Measurements from ENCODE around the gene GAB4. TPM values are rescaled to one million over a fixed set of nuclear protein-coding genes. Genes with fewer than 3 reads are reported as not detected.

The GAB4 gene
- total and polyA plus RNA-seq, 2 of the 13 experiments (the other 11 are each of a cell fraction or from before 2014, with no cell fraction given): not detected

- TF ChIP-seq, protein P1, sequence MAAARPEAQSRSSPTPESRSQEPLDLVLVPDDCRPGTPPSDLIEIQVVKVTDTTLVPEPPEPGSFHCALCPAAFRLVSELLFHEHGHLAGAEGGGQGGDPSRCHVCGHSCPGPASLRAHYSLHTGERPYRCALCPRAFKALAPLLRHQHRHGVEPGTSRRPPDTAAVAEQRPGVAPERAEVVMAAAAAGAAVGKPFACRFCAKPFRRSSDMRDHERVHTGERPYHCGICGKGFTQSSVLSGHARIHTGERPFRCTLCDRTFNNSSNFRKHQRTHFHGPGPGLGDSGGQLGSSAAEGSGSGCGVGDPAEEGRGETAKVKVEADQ (CRISPR knock-in tag; IDR thresholded peaks at IDR 0.05; ENCODE audit: borderline replicate concordance): no peak
- TF ChIP-seq TOPORS (CRISPR knock-in tag; IDR thresholded peaks at IDR 0.05): no peak
- TF ChIP-seq PHF20 (CRISPR knock-in tag; IDR thresholded peaks at IDR 0.05): no peak
- no peak for TF ChIP-seq ZMAT3 (CRISPR knock-in tag; conservative IDR thresholded peaks at IDR 0.05)
- TF ChIP-seq, protein P2, sequence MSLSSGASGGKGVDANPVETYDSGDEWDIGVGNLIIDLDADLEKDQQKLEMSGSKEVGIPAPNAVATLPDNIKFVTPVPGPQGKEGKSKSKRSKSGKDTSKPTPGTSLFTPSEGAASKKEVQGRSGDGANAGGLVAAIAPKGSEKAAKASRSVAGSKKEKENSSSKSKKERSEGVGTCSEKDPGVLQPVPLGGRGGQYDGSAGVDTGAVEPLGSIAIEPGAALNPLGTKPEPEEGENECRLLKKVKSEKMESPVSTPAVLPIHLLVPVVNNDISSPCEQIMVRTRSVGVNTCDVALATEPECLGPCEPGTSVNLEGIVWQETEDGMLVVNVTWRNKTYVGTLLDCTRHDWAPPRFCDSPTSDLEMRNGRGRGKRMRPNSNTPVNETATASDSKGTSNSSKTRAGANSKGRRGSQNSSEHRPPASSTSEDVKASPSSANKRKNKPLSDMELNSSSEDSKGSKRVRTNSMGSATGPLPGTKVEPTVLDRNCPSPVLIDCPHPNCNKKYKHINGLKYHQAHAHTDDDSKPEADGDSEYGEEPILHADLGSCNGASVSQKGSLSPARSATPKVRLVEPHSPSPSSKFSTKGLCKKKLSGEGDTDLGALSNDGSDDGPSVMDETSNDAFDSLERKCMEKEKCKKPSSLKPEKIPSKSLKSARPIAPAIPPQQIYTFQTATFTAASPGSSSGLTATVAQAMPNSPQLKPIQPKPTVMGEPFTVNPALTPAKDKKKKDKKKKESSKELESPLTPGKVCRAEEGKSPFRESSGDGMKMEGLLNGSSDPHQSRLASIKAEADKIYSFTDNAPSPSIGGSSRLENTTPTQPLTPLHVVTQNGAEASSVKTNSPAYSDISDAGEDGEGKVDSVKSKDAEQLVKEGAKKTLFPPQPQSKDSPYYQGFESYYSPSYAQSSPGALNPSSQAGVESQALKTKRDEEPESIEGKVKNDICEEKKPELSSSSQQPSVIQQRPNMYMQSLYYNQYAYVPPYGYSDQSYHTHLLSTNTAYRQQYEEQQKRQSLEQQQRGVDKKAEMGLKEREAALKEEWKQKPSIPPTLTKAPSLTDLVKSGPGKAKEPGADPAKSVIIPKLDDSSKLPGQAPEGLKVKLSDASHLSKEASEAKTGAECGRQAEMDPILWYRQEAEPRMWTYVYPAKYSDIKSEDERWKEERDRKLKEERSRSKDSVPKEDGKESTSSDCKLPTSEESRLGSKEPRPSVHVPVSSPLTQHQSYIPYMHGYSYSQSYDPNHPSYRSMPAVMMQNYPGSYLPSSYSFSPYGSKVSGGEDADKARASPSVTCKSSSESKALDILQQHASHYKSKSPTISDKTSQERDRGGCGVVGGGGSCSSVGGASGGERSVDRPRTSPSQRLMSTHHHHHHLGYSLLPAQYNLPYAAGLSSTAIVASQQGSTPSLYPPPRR (CRISPR knock-in tag; IDR thresholded peaks at IDR 0.05; ENCODE audit: borderline replicate concordance): no peak
Measured at GRCh38 chr22:16969508-16970327, 38.3 kb downstream of the GAB4 start (continued).

GRCh38 chr22:16968218-16968595, 39.8 kb downstream of the GAB4 start:
- CTCF ChIA-PET (ENCODE audit: low intra/inter-chr PET ratio, low total read pairs): no interaction called here
- Histone ChIP-seq H3K9me3 (ENCODE audit: low read length) (no peaks in the 10 kb centered on the region), H3K4me1 (ENCODE audit: insufficient read depth, low read length) (no peaks in the 10 kb centered on the region), H3K4me2 (ENCODE audit: low read depth, low read length) (no peak overlapping the region), H3K4me3 (replicated peaks in 1 of 3; ENCODE audit: insufficient read depth in 1 of 3, low read depth in 2 of 3, low read length in 3 of 3) (no peak overlapping the region), H2AFZ (ENCODE audit: low read length) (no peak overlapping the region), H3K36me3 (replicated peaks in 1 of 2; ENCODE audit: control insufficient read depth in 1 of 2, insufficient read depth in 2 of 2, low read length in 2 of 2) (no peaks in the 10 kb centered on the region), H3K27me3 (ENCODE audit: control insufficient read depth in 1 of 2, insufficient read depth in 2 of 2, low read length in 2 of 2) (peaks cover 3 to 5% of the 10 kb centered on the region in 2 experiments; a peak in 1 of 5 replicates), H3K79me2 (ENCODE audit: insufficient read depth, low read length) (no peaks in the 10 kb centered on the region), H3K9ac (ENCODE audit: insufficient read depth, low read depth, low read length) (no peak overlapping the region), H4K20me1 (ENCODE audit: insufficient read depth, low read length) (no peaks in the 10 kb centered on the region), H3K27ac (ENCODE audit: extremely low read length, insufficient read depth, low read length) (no peak overlapping the region)
- intact Hi-C loops (cut with micrococcal nuclease; ENCODE audit: unreplicated experiment) (no loop called here), in situ Hi-C loops (cut with HindIII; ENCODE audit: extremely low pct_ligation_motif_present, low pct_unique_long_range_greater_than_20kb) (no loop called here)
- WGBS (ENCODE audit: low lambda C conversion rate): 0% methylated on average over 2 of the region's 7 CpGs
- ATAC-seq (no peak), FAIRE-seq (no peak), DNase-seq (ENCODE audit: low spot score) (no peak)
- no TSS peak for BruUV-seq (replicated peaks)
- POLR2A ChIA-PET: no interaction called here
- TF ChIP-seq ZNF543 (CRISPR knock-in tag; IDR thresholded peaks at IDR 0.05) (no peak), ZNF556 (CRISPR knock-in tag; IDR thresholded peaks at IDR 0.05; ENCODE audit: borderline replicate concordance) (no peak), MIER2 (CRISPR knock-in tag; IDR thresholded peaks at IDR 0.05) (no peak), ZNF740 (CRISPR knock-in tag; IDR thresholded peaks at IDR 0.05) (no peak), ZNF44 (CRISPR knock-in tag; IDR thresholded peaks at IDR 0.05) (no peak)
- TF ChIP-seq, protein P3, sequence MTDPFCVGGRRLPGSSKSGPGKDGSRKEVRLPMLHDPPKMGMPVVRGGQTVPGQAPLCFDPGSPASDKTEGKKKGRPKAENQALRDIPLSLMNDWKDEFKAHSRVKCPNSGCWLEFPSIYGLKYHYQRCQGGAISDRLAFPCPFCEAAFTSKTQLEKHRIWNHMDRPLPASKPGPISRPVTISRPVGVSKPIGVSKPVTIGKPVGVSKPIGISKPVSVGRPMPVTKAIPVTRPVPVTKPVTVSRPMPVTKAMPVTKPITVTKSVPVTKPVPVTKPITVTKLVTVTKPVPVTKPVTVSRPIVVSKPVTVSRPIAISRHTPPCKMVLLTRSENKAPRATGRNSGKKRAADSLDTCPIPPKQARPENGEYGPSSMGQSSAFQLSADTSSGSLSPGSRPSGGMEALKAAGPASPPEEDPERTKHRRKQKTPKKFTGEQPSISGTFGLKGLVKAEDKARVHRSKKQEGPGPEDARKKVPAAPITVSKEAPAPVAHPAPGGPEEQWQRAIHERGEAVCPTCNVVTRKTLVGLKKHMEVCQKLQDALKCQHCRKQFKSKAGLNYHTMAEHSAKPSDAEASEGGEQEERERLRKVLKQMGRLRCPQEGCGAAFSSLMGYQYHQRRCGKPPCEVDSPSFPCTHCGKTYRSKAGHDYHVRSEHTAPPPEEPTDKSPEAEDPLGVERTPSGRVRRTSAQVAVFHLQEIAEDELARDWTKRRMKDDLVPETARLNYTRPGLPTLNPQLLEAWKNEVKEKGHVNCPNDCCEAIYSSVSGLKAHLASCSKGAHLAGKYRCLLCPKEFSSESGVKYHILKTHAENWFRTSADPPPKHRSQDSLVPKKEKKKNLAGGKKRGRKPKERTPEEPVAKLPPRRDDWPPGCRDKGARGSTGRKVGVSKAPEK (CRISPR knock-in tag; IDR thresholded peaks at IDR 0.05; ENCODE audit: borderline replicate concordance): no peak

All from HepG2 (cell line).